ENCODE results near the gene ZNF799.

DNA sequence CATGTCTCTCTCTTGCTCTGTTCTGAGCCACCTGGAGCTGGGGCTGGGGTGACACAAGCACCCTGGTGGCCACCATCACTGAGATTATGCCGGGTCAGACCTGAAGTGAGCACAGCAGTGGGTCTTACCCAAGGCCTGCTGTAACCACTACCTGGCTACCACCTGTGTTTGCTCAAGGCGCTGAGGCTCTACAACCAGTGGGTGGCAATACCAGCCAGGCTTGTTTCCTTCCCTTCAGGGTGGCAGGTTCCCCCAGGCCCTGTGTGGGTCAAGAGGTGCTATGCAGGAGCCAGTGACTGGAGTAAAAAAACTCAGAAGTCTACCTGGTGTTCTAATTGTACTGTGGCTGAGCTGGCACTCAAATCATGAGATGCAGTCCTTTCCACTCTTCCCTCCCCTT is 47.7 kb upstream of the ZNF799 start:
- TF ChIP-seq CTCF (conservative IDR thresholded peaks at IDR 0.05 in 1 of 2, IDR thresholded peaks at IDR 0.05 in 1 of 2; ENCODE audit: low read depth in 1 of 2, low read length in 2 of 2) = no peak
- TF ChIP-seq EZH2 (IDR thresholded peaks at IDR 0.05; ENCODE audit: low read length, missing control alignments) = no peak

All from fibroblast of lung (primary cell).